Stimulated activated CD8-positive, alpha-beta memory T cell treated with anti-CD3 and anti-CD28 coated beads, Interleukin-4, amount 100 ng/mL, for 24 hours (primary cell): ENCODE results near the gene TMEM143.
"Not testable (repeated sequence)": the region's sequence is repeated elsewhere in the genome, so short reads cannot be mapped to it uniquely, and the experiment has no call there.

Source experiments
- DNase-seq: peaks from one replicate; pipeline ENCODE4 v3.0.0-alpha.2; 2020; ENCODE audit warnings: low read depth

Gene TMEM143

DNA sequence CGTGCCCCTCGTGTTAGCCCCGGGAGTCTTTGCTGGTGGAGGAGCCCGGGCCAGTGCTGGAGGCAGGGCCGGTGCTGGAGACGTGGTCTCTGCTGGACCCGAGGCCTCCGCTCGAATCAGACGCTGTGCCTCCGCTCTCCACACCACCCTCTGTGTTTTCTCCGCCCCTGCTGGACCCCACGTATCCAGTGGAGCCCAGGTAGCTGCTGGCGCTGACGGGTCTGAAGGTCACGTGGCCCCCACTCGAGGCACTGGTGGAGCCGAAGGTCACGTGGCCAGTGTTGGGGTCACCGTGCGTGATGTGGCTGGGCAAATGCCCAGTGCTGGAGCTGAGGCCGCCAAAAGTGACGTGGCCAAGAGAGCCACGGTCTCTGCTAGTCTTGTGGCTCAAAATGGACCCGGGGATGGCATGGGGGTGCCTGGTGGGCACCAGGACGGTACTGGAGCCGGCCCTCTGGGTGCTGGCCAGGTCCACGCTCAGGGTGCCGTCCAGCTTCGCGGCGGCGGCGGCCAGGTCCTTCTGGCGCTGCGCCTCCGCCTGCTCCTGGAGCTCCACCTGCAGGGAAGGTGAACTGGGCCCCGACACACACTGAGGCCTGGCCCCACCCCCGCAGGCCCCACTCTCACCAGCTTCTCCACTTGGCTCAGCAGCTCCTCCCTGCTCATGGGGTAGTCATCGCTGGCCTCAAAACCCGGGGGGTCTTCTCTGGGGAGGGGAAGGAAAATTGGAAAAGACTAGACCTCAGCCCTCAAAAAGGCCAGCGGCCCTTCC is 66.6 kb downstream of the TMEM143 start:
- DNase-seq: no peak

DNA sequence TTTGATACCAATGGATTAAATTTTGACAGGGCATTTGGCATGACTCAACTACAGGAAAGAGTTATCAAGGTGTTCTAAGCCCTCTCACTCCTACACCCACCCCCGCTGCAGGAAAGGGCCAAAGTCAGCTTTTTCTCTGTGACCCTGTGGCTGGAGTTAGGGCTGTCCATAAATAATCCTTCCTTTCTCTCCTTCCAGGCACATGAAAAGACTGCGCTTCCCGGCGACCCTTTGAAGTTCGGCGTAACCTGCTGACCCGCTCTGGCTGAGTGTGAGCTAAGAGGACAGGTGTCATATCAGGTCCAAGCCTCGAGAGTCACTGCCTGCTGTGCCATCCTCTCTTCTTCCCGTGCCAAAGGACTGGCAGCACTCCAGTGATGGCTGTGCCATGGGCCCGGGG is 68.3 kb downstream of the TMEM143 start:
- no peak for DNase-seq

DNA sequence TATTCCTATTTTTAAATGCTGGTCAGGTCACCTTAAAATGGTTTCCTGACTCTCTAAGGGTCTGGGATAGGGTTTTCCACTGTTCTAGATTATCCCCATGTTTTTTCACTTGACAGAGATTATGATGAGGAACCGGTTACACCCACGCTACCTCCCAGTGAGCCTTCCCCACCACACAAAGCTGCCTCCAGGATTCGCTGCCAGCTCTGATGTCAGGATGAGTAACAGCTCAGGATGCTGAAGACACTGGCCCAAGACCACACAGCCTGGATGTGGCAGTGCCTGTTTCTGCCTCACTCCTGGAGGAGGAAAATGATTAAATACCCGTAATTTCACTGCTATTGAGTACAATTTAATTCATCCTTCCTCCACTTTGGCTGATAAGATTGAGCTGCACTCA is 70.9 kb downstream of the TMEM143 start:
- no peak for DNase-seq

DNA sequence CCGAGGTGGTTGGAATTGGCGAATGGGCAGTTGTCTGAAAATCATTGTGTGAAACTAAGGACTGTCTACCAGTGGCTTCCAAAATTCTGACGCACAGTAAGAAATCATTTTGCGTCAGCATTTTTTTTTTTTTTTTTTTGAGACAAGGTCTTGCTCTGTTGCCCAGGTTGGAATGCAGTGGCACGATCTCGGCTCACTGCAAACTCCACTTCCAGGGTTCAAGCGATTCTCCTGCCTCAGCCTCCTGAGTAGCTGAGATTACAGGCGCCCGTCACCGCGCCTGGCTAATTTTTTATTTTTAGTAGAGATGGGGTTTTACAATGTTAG is 72.3 kb downstream of the TMEM143 start:
- not testable (repeated sequence) for DNase-seq

DNA sequence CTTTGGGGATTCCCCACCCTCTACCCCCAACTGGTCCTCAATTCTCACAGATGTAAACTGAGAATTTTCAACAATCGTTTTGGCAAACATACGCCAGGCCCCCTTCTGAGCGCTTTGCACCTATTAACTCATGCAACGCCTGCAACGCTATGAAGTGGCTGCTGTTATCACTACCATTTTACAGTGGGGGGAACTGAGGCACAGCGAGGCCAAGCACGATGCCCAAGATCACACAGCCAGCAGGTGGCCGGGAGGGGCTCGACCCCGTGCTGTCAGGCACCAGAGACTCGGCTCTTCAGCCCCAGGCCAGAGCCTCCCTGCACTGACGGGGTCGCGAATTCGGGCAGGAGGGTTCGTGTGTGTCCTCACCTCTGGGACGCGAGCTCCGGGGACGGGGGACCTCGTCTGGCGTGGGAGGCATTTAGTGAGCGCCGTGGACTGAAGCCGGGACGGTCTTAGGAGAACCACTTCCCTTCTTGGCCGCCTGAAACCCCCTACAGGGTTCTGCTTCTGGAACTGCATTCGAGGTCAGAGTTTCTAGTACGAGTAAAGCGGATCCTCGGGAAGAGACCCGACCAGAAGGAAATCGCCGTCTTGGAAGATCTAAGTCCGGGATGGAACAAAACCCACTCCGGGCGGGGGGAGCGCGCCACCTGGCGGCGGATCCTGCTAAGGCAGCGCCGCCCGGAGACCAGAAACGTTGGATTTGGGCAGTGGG is 72.8 kb downstream of the TMEM143 start:
- peak; percentile 44 for DNase-seq

- DNase-seq: no peak
Measured at GRCh38 chr19:48290401-48290770, 73.4 kb downstream of the TMEM143 start.

GRCh38 chr19:48287748-48288147 is 76.0 kb downstream of the TMEM143 start:
- DNase-seq: no peak

- DNase-seq: no peak
Measured at GRCh38 chr19:48284896-48285295, 78.8 kb downstream of the TMEM143 start.

DNA sequence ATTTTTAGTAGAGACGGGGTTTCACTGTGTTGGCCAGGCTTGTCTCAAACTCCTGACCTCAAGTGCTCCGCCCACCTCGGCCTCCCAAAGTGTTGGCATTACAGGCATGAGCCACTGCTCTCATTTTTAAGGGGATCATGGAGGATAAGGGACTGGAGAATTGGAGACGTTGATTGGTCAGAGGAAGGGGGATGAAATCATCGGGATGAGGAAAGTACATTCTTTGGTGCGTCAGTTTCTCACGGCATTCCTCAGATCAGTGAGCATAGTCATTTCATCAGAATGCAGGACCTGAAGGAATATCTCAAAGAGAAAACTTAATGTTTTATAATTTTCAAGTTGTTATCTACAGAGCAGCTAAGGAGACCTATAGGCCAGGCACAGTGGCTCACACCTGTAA is 79.8 kb downstream of the TMEM143 start:
- DNase-seq: no peak
